Adrenal gland (tissue), 12 donors: Measurements from ENCODE around the gene TRAPPC3. TPM values are rescaled to one million over a fixed set of nuclear protein-coding genes. Genes with fewer than 3 reads are reported as not detected.

Experiments used
- DNase-seq, 7 donors: peaks; one replicate each; pipeline ENCODE4 v3.0.0-alpha.2; 2019 to 2020
- H3K27ac ChIP-seq, 5 donors: fragments of 200-600 bp; sonication (generic) in 4 of 5; 1 replicate in 3 of 5; 2 replicates in 2 of 5; pipeline versions ENCODE4 v1.5.1 to v1.8.0; 2016 to 2020; ENCODE audit warnings: mild to moderate bottlenecking in 1 of 5
- H3K27me3 ChIP-seq: fragments of 200-600 bp; 2 replicates; pipeline ENCODE4 v1.8.0; 2021
- H3K36me3 ChIP-seq, 2 donors: fragments of 200-600 bp; replicated peaks in 1 of 2; 1 replicate in 1 of 2; 2 replicates in 1 of 2; pipeline versions ENCODE4 v1.5.1 to v1.8.0; 2018 to 2022
- H3K4me1 ChIP-seq, 2 donors: fragments of 200-600 bp; replicated peaks in 1 of 2; 1 replicate in 1 of 2; 2 replicates in 1 of 2; pipeline versions ENCODE4 v1.5.1 to v1.8.0; 2018 to 2021
- H3K4me3 ChIP-seq, 4 donors: fragments of 200-600 bp; sonication (generic) in 3 of 4; one replicate each; pipeline ENCODE4 v1.5.1; 2016 to 2018
- H3K9me3 ChIP-seq, 3 donors: fragments of 200-600 bp; sonication (generic) in 1 of 3; replicated peaks in 1 of 3; 1 replicate in 2 of 3; 2 replicates in 1 of 3; pipeline versions ENCODE4 v1.5.1 to v1.8.0; 2016 to 2021
- CTCF ChIP-seq, 6 experiments: fragments of 450-650 bp in 4 of 6; fragments of 200-600 bp in 2 of 6; sonication (generic) in 1 of 6; IDR thresholded peaks; 1 replicate in 5 of 6; 2 replicates in 1 of 6; pipeline versions ENCODE4 v1.5.1 to v1.8.0; 2016 to 2021; ENCODE audit warnings: antibody characterized with exemption in 6 of 6, mild to moderate bottlenecking in 2 of 6, moderate library complexity in 1 of 6
- POLR2A ChIP-seq, 2 donors: fragments of 450-650 bp; IDR thresholded peaks; one replicate each; pipeline ENCODE4 v1.6.1; 2017; ENCODE audit warnings: antibody characterized with exemption in 2 of 2, mild to moderate bottlenecking in 2 of 2, moderate library complexity in 1 of 2
- WGBS, 4 donors: extraction: QIAGEN DNeasy Blood & Tissue Kit in 2 of 4; methylation state at CpG; one replicate each; pipeline versions ENCODE4 v1.1.5 to v1.1.7; 2013 to 2017; 5-methylcytosine and 5-hydroxymethylcytosine counted together
- intact Hi-C, 2 donors: fragments of 100-400 bp; cut with DNase I; formaldehyde crosslinking; loops; one replicate each; pipeline versions ENCODE4 v1.14.1 to v1.15.0; 2022 to 2023
- polyA plus RNA-seq, 3 donors: library from polyadenylated mRNA; stranded (reverse); fragments of 200-250 nt in 2 of 3; fragments of 350-450 nt in 1 of 3; fragmentation: Illumina TruSeq in 1 of 3; extraction: RNeasy Lipid Tissue Mini Kit (QIAGEN cat#74804) in 1 of 3; gene quantifications; one replicate each; pipeline ENCODE4 v1.2.3, GENCODE V29; 2013 to 2014
- total RNA-seq, 9 donors: library from RNA; depleted of rRNA in 4 of 9; stranded (reverse); fragments of >200 nt in 4 of 9; fragments of 120-200 nt in 1 of 9; fragmentation: NEBNext Ultra II Directional in 1 of 9; extraction: Animal tissue kit (Norgen Biotek cat#: 25700) in 1 of 9; gene quantifications; one replicate each; pipeline versions ENCODE4 v1.1.0 to v1.2.4, GENCODE V29; 2013 to 2023
- donor health status: healthy with polysubstance abuse.
- donor health status: Bipolar disorder and iron deficiency.
- donor health status: DM: yes; HTN: yes; CAD: no.
- donor health status: DM: no; HTN: no; CAD: no.
- donor health status: DM: no; HTN: no; CAD: no.
- donor health status: DM: yes; HTN: yes; CAD: no.

The TRAPPC3 gene
- total and polyA plus RNA-seq, 12 donors, result 54.0 to 182 (median 114) TPM

GRCh38 chr1:36165145-36165544, 15.9 kb upstream of the TRAPPC3 start:
- H3K9me3 ChIP-seq, result no peaks in the 10 kb centered on the region
- intact Hi-C loops, result no loop called here
- H3K4me1 ChIP-seq, result peaks cover 34 to 46% of the 10 kb centered on the region in 2 donors
- peaks cover 0 to 9% of the 10 kb centered on the region in 2 donors for H3K36me3 ChIP-seq
- DNase-seq, result no peak
- TF ChIP-seq POLR2A (IDR thresholded peaks at IDR 0.05), result no peak
- no peak for TF ChIP-seq CTCF (IDR thresholded peaks at IDR 0.05)
- no peak overlapping the region for H3K27ac ChIP-seq
- H3K27me3 ChIP-seq, result no peaks in the 10 kb centered on the region
- 94 to 100% (median 100%) methylated on average over 1 of the region's 1 CpG for WGBS, 4 donors
- H3K4me3 ChIP-seq, result no peak overlapping the region

- Histone ChIP-seq H3K27me3 (no peaks in the 10 kb centered on the region), H3K27ac (no peak overlapping the region), H3K4me1 (peaks cover 34 to 50% of the 10 kb centered on the region in 2 donors), H3K4me3 (no peak overlapping the region), H3K36me3 (peaks cover 0 to 9% of the 10 kb centered on the region in 2 donors), H3K9me3 (no peaks in the 10 kb centered on the region)
- intact Hi-C loops, result no loop called here
- WGBS, 4 donors, result 90 to 98% (median 92%) methylated on average over 2 of the region's 2 CpGs
- no peak for DNase-seq
- TF ChIP-seq POLR2A (IDR thresholded peaks at IDR 0.05), result no peak
- no peak for TF ChIP-seq CTCF (IDR thresholded peaks at IDR 0.05)
Observed at GRCh38 chr1:36164361-36164760, 15.1 kb upstream of the TRAPPC3 start.

- intact Hi-C loops, result no loop called here
- H3K27me3 ChIP-seq, result no peaks in the 10 kb centered on the region
- no peaks in the 10 kb centered on the region for H3K9me3 ChIP-seq
- TF ChIP-seq CTCF (IDR thresholded peaks at IDR 0.05), result no peak
- TF ChIP-seq POLR2A (IDR thresholded peaks at IDR 0.05), result no peak
- H3K27ac ChIP-seq, result no peak overlapping the region
- DNase-seq, result no peak
- H3K4me3 ChIP-seq, result no peak overlapping the region
- peaks cover 0 to 9% of the 10 kb centered on the region in 2 donors for H3K36me3 ChIP-seq
- H3K4me1 ChIP-seq, result peaks cover 38 to 60% of the 10 kb centered on the region in 2 donors
Observed at GRCh38 chr1:36163426-36163825, 14.1 kb upstream of the TRAPPC3 start.

GRCh38 chr1:36162680-36163239, 13.5 kb upstream of the TRAPPC3 start:
- H3K4me1 ChIP-seq, result peaks cover 44 to 66% of the 10 kb centered on the region in 2 donors
- WGBS, 4 donors, result 64 to 100% (median 92%) methylated on average over 1 of the region's 1 CpG
- H3K4me3 ChIP-seq, result no peak overlapping the region

More at GRCh38 chr1:36162680-36163239, 13.5 kb upstream of the TRAPPC3 start:
- Histone ChIP-seq H3K36me3 (peaks cover 0 to 7% of the 10 kb centered on the region in 2 donors), H3K9me3 (no peaks in the 10 kb centered on the region), H3K27me3 (no peaks in the 10 kb centered on the region), H3K27ac (peak overlapping the region in 3 of 5 donors; percentile 28 to 78 (median 76))
- no peak for DNase-seq
- intact Hi-C loops, result no loop called here
- no peak for TF ChIP-seq CTCF (IDR thresholded peaks at IDR 0.05)
- no peak for TF ChIP-seq POLR2A (IDR thresholded peaks at IDR 0.05)
